Measurements from ENCODE around the gene CAND2. TPM values are rescaled to one million over a fixed set of nuclear protein-coding genes. Genes with fewer than 3 reads are reported as not detected.
A peak's percentile ranks its signal among the peaks of the same experiment; 100 is the strongest.

Gene CAND2
- total and polyA plus RNA-seq, 7 donors: 0.60 to 24.9 (median 12.5) TPM; not detected in 1

- Histone ChIP-seq H3K27ac (no peak overlapping the region), H3K4me3 (no peak overlapping the region), H3K36me3 (no peaks in the 10 kb centered on the region), H3K9me3 (no peaks in the 10 kb centered on the region), H3K4me1 (peaks cover 0 to 11% (median 6%) of the 10 kb centered on the region in 4 donors), H3K27me3 (no peaks in the 10 kb centered on the region)
- 76 to 83% methylated on average over 1 of the region's 1 CpG for WGBS, 2 donors
- no peak for DNase-seq
- TF ChIP-seq EP300 (IDR thresholded peaks at IDR 0.05) (no peak), POLR2A (IDR thresholded peaks at IDR 0.05) (no peak), POLR2AphosphoS5 (IDR thresholded peaks at IDR 0.05) (no peak), CTCF (IDR thresholded peaks at IDR 0.05) (no peak)
- intact Hi-C loops (cut with DNase I): no loop called here
Measured at GRCh38 chr3:12791430-12791829, 5.0 kb upstream of the CAND2 start.

GRCh38 chr3:12793701-12794100, 2.8 kb upstream of the CAND2 start:
- intact Hi-C loops (cut with DNase I): no loop called here
- Histone ChIP-seq H3K9me3 (no peaks in the 10 kb centered on the region), H3K4me3 (no peak overlapping the region)

GRCh38 chr3:12797124-12797891, 828 bp downstream of the CAND2 start:
- TF ChIP-seq POLR2AphosphoS5 (IDR thresholded peaks at IDR 0.05): no peak
- no peak for TF ChIP-seq CTCF (IDR thresholded peaks at IDR 0.05)
- TF ChIP-seq POLR2A (IDR thresholded peaks at IDR 0.05): no peak
- TF ChIP-seq EP300 (IDR thresholded peaks at IDR 0.05): no peak
- H3K9me3 ChIP-seq: no peaks in the 10 kb centered on the region
- 42 to 66% methylated on average over 17 of the region's 17 CpGs for WGBS, 2 donors

More at GRCh38 chr3:12793701-12794100, 2.8 kb upstream of the CAND2 start:
- no peak overlapping the region for H3K27ac ChIP-seq
- peaks cover 0 to 18% (median 14%) of the 10 kb centered on the region in 4 donors for H3K4me1 ChIP-seq
- WGBS, 2 donors: 87 to 90% methylated on average over 5 of the region's 5 CpGs
- no peak for TF ChIP-seq POLR2AphosphoS5 (IDR thresholded peaks at IDR 0.05)
- no peak for TF ChIP-seq CTCF (IDR thresholded peaks at IDR 0.05)
- no peak for TF ChIP-seq POLR2A (IDR thresholded peaks at IDR 0.05)
- TF ChIP-seq EP300 (IDR thresholded peaks at IDR 0.05): no peak
- peak; percentile 28 for DNase-seq
- no peaks in the 10 kb centered on the region for H3K36me3 ChIP-seq
- no peaks in the 10 kb centered on the region for H3K27me3 ChIP-seq

GRCh38 chr3:12797892-12798558, 1.5 kb downstream of the CAND2 start:
- no peaks in the 10 kb centered on the region for H3K36me3 ChIP-seq
- DNase-seq: no peak
- 59 to 69% methylated on average over 8 of the region's 8 CpGs for WGBS, 2 donors
- no peaks in the 10 kb centered on the region for H3K9me3 ChIP-seq
- peak overlapping the region; percentile 90 to 91 (median 90) for H3K27ac ChIP-seq
- intact Hi-C loops (cut with DNase I): loop anchor here (5.0 kb wide), 1 partner anchor 44 kb away; the partner anchor contains the start of gene RPL32
- TF ChIP-seq POLR2AphosphoS5 (IDR thresholded peaks at IDR 0.05): no peak
- peaks cover 0 to 18% (median 15%) of the 10 kb centered on the region in 4 donors for H3K4me1 ChIP-seq
- H3K4me3 ChIP-seq: no peak overlapping the region
- H3K27me3 ChIP-seq: no peaks in the 10 kb centered on the region

More at GRCh38 chr3:12797124-12797891, 828 bp downstream of the CAND2 start:
- DNase-seq: no peak
- Histone ChIP-seq H3K36me3 (no peaks in the 10 kb centered on the region), H3K27ac (peak overlapping the region; percentile 90 to 91 (median 90)), H3K4me1 (peaks cover 0 to 18% (median 15%) of the 10 kb centered on the region in 4 donors), H3K4me3 (peak overlapping the region; percentile 54 to 79 (median 68)), H3K27me3 (no peaks in the 10 kb centered on the region)
- intact Hi-C loops (cut with DNase I): loop anchor here (5.0 kb wide), 1 partner anchor 45 kb away; the partner anchor contains the start of gene RPL32
